Stimulated activated CD4-positive, alpha-beta T cell treated with anti-CD3 and anti-CD28 coated beads, Interleukin-12 subunit alpha, Interleukin-12 subunit beta, amount 100 ng/mL, for 4 hours (primary cell): ENCODE measurements around the gene UBTD1.
"Not testable (repeated sequence)": the region's sequence is repeated elsewhere in the genome, so short reads cannot be mapped to it uniquely, and the experiment has no call there.

Experiments
- DNase-seq: peaks from one replicate; pipeline ENCODE4 v3.0.0-alpha.2; 2020

The UBTD1 gene, protein sequence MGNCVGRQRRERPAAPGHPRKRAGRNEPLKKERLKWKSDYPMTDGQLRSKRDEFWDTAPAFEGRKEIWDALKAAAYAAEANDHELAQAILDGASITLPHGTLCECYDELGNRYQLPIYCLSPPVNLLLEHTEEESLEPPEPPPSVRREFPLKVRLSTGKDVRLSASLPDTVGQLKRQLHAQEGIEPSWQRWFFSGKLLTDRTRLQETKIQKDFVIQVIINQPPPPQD

DNA sequence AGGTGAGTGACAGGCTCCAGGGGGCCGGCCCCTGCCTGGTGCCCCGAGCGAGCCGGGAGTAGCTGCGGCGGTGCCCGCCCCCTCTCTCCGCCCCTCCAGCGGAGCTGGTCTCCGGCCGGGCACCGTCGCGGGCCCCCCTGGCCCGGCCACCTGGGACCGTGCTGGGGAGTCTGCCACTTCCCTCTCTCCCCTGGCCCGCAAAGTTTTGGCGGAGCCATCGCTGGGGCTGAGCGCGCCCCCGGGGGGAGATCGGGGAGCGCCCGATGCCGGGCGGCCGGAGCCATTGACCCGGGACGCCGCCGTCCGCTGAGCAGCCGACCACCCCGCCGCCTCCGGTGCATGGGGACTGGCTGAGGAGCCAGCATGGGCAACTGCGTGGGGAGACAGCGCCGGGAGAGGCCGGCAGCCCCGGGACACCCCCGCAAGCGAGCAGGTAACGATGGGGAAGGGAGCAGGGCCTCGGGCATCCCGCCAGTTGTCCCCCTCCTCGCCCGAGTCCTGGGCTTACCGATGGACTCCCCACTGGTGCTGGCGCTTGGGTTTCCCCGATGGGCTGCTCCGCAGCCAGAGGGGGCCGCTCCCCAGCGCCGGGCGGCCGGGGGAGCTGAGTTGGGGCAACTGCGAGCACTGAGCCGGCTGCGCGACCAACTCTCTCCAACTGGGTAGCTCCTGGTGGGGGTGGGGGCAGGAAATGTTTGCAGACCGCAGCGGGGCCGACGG, at the start of gene UBTD1:
UBTD1 (plus strand) TSS at position 84 of the 720 bp plus-strand sequence; CDS start at position 364, 280 bp downstream.
- peak; percentile 31 for DNase-seq

DNA sequence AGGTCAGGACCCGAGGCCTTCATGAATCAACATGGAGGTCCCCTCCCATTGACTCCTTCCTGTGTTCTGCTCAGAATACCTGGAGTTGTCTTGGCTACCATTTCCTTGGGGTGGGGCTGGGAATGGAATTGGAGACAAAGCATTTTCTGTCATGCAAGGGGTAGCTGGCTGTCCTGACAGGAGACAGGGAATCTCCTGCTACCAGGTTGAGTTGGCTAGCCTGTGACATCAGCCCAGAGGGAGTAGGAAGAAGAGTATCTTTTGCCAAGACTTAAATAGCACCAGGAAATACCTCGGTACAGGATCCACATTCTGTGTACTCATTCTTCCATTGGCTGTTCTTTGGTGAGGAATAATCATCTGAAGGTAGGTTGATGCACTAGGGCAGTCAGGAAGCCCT, 47.9 kb upstream of the UBTD1 start:
- DNase-seq: no peak

DNA sequence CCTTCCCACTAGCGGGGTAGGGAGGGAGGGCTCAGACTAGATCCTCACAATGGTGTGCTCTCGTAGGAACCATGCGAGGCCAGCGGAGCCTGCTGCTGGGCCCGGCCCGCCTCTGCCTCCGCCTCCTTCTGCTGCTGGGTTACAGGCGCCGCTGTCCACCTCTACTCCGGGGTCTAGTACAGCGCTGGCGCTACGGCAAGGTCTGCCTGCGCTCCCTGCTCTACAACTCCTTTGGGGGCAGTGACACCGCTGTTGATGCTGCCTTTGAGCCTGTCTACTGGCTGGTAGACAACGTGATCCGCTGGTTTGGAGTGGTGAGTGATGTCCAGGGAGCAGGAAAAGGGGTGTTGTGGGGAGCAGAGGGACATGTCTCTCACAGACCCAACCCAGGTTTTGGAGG, 47.1 kb upstream of the UBTD1 start:
- DNase-seq: no peak

DNA sequence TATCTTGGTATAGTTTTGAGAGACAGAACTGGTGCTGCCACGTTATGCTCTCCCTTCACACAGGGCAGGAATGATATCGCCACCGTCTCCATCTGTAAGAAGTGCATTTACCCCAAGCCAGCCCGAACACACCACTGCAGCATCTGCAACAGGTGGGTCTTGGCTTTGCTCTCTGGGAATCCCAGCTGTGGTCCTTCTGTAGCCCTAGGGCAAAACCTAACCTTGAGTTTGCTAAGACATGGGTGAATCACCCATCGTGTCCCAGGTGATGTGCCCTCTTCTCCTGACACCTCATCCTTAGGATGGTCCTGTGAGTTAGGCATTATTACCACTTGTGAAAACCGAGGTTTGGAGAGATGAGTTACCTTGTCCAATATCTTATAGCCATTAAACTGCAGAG, 46.4 kb upstream of the UBTD1 start:
- DNase-seq: no peak

DNA sequence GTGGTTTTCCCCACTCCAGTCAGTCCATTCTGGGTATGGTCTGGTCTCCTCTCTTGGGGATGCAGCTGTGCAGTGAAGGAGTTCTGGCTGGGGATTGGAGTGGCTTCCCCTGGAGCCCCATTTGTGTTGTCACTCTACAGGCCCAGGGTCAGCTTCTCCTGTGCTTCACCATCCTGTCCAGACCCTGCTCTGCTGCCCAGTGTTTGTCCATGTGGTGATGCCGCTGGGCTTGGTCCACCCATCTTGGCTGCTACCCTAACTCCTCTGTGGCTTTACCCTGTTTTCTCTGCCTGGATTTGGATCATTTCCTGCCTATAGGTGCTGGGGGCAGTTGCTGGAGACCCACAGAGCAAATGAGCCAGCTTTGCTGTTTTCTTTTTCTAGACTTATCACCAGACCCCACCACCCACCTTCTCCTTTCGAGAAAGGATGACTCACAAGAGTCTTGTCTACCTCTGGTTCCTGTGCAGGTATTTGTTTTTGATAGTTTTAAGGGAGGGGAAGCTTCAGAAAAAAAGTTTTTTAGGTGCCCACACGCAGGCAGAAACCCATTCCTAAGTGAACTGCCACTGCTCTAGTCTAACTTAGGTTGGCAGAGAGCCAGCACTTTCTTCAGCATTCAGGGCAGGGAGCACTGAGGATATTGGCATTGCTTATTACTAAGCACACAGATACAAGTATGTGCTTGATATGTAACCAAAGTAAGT, 44.2 kb upstream of the UBTD1 start:
- no peak for DNase-seq

DNA sequence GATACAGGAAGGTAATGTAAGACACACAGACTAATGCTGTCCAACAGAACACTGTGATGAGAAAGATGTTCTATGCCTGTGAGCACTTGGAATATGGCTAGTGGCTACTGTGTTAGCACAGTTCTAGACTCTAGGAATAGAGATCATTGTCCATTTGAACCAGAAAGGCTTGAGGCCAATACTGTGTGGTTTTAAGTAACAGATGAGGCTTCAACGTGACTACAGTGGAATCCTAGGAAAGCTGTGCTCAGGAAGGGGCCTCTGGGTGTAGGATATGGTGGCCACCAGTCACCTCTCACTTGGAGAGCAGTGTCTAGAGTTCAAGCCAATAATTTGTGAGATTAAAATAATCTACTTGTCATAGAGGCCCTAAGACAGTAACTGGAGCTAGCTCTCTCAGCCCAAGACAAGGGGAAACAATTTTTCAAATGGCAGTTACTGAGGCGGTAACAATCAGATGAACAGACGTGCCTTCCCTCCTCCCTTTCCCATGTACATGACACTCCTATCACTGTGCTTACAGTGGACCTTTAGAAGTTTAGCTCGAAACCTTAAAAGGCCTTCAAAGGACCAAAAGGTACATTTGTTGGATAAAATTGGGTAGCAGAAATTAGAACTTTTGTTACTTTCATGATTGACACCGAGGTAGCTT, 42.6 kb upstream of the UBTD1 start:
- DNase-seq: no peak

DNA sequence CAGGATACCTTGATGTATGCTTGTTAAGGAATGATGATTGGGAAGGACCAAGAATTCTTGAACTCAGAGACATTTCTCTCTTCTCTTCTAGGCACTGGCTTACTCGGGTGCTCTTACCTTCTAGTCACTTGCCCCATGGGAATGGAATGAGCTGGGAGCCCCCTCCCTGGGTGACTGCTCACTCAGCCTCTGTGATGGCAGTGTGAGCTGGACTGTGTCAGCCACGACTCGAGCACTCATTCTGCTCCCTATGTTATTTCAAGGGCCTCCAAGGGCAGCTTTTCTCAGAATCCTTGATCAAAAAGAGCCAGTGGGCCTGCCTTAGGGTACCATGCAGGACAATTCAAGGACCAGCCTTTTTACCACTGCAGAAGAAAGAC, 42.0 kb upstream of the UBTD1 start:
- no peak for DNase-seq

DNA sequence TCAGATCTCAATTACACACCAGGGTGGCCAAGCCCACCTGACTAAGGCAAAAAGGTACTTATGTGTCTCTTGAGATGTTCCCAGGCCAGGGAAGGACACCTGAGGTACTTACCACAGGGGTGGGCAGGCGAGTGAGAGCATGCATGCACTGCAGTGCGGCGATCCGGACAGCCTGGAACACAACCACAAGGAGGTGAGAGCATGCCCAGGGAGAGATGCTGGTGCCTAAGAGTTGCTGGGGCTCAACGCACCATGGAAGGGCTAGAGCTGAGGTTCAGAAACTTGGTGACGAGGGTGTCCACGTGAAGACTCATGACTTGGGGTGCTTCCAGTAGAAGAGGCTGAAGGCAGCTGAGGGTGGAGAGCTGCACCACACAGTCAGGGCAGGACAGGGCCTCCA, 39.6 kb upstream of the UBTD1 start:
- DNase-seq: no peak

DNA sequence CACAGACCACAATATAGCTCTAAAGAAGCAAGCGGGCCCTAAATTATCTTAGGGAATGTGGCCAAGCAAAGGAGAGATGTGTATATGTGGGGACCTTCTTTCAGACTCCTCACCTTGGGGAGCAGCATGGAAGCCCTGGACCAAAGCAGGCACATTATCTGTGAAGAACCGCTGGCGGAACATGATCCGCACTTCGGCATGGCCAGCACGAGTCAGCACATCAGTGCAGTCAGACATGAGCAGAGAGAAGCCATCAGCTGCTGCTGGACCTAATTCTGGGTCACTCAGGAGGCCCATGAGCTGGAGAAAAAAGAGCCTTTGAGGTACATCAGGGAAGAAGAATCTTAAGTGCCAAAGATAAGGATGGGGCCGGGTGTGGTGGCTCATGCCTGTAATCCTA, 38.8 kb upstream of the UBTD1 start:
- no peak for DNase-seq

DNA sequence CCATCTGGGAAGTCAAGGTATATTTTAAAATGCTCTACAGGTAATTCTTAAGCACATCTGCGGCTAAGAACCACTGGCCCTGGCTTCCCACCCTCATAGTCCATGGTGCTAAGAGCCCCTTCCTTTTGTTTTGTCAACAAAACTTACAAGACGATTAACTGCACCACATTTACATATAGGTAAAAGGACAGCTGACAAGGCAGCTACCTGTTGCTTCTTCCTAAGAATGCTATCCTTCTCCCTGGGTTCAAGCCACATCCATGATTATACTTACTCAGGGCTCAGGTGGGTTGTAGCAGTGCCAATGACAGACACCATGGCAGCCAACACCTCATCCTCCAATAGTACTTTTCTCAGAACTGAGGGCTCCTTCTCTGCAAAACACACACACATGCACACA, 36.4 kb upstream of the UBTD1 start:
- no peak for DNase-seq

DNA sequence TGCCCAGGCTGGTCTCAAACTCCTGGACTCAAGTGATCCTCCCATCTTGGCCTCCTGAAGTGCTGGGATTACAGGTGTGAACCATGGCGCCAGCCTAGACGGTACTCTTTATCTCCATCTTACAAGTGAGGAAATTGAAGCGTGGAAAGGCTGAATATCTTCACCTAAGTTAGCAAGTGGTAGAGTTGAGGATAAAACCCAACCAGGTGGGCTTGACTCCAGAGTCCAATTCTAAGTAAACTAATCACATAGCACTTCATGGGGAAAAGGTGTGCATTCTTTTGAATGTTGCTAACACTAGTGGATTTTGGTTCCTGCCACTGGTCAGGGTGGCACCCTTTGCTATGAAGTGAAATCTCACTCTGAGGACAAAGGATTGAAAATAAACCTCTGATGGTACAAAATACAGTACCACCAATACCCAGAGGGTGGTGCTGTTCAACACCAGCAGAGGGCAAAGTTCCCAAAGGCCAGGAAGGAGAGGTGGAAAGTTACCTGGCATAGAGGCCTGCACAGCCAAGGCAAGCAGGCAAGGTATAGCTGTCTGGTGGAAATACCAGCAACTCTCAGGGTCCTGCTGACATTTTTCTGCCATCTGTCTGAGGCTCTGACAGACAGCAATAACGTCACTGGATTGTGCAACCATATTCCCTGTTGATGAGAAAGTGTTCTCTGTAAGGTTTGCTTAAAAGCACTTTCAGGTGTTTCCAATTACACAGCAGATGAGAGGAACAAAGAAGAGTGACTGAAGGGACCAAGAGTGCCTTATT, 35.2 kb upstream of the UBTD1 start:
- DNase-seq: no peak

DNA sequence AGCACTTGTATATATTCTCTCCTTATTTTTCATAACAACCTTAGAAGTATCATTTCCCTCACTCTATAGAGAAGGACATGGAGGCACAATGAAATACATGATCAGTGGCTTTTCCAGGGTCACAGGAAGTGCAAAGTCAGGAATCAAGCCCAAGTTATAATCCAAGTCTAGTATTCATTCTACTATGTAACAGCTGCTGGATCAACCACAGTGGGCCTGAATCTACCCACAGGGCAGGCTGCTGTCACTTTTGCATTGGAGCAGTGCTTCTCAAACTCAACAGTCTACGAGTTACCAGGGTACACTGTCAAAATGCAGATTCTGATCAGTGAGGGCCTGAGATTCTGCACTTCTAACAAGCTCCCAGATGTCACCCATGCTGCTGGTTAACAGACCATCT, 34.5 kb upstream of the UBTD1 start:
- no peak for DNase-seq

DNA sequence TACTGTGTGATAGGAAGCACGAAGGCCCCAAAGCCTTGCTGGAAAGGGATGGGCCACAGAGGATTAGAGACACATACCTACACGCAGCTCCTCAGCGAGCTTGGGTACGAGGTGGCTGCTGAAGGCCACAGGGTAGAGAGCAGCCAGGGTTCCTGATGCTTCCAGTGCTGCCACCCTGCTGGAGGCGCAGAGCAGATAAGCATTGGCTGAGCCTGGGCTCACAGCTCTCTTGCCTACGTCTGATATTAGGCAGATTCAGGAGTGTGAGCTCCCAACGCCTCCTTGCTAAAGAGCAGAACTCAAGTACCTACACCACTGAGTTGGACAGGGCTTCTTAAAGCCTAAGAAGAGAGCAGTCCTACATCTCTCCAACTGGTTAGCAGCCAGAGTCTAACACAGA, 32.7 kb upstream of the UBTD1 start:
- no peak for DNase-seq

DNA sequence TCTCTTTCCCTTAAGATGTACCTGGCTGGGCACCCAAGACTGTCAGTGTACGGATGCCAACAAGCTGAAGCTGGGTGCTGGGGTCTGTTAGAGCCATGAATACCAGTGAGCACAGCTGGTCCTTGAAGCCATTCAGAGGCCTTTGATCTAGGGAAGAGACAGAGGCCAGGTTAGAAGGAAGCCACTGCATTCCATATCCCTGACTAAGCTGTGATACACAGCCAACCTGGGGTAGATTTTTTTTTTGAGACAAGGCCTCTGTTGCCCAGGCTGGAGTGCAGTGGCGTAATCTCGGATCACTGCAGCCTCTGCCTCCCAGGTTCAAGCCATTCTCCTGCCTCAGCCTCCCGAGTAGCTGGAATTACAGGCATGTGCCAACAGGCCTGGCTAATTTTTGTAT, 32.0 kb upstream of the UBTD1 start:
- no peak for DNase-seq

DNA sequence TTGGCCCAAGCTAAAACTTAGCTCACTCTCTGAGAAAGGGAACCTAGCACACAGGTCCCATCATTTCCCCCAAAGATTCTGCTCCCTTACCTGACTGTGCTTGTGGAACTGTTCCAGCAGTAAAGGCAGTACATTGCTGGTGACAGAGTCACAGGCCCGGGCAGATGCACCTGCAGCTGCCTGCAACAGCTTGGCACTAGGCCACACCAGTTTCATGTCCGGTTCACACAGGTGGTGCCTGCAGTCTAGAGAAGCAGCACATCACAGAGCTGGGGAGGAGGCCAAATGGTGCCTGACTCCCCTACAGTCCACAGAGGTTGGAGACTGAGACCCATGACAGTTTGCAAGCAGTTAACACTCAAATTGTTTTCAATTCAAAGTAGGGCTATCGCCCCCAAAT, 30.6 kb upstream of the UBTD1 start:
- DNase-seq: no peak

DNA sequence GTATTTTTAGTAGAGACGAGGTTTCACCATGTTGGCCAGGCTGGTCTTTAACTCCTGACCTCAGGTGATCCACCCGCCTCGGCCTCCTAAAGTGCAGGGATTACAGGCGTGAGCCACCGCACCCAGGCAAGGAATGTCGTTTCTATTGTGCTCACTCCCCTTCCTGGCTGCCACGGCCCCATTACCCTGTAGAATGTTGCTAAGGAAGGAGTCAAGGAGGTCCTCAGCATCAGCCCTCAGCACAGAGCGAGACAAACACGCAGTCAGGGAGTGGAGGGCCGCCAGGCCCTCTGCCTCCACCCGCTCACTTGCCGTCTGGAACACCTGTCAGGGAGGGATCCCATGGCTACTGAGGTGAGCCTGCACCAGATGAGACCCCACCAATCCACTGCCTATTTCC, 29.9 kb upstream of the UBTD1 start:
- DNase-seq: not testable (repeated sequence)

DNA sequence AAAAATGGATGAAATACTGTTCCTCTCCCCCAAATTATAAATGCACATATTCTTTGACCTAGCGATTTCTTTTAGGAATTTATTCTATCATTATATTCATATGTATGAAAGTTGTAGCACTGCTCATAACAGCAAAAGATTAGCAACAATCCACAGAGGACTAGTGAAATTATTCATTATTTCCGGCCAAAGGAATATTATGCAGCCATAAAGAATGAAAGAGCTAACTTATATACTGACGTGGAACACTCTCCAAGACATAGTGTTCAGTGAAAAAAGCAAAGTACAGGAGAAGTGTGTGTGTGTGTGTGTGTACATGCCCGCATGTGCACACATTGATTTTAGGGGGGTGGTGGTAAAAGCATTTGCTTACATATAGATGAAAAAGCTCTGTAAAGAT, 23.8 kb upstream of the UBTD1 start:
- DNase-seq: no peak

DNA sequence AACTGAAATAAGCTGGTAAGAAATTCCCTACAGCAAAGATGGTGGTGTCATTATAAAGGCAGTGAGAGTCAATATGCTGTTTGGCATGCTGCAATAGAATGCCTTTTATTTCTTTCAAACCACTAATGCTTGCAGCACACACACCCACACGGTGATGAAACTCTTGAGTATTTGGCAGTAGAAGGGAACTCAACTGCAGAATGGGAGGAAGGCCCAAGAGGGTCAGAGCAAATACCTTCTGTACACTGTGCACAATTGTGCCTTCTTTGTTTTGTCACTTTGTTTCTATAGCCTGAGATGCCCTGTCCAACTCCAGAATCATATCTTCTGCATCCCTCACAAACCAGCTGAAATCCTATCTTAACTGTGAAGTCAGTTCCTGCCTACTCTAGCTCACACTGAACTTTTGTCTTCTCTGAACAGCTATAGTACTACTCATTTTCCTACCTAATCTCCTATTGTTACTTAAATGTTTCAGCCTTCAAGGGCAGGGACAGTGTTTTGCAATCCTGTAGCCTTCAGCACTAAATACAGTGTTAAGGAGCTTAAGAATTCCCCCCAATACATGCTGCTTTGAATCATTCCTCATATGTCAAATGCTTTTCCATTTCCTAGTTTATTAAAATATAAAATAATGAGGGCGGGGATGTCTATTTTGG, 22.7 kb upstream of the UBTD1 start:
- DNase-seq: no peak

DNA sequence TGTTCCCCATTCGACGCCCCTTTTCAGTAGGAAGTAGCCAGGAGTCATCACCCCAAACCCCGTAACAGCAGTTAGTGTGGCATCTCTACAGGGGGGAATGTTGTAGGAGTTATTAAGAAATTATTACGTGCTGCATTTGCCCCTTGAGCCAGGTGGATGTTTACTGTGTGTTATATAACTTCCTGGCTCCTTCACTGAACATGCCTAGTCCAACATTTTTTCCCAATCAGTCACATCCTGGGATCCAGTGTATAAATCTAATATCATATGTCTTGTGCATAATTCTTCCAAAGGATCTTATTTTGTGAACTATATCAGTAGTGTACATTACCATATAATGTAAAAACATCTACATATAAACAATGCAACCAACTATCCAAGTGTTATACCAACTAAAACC, 19.3 kb upstream of the UBTD1 start:
- DNase-seq: not testable (repeated sequence)

DNA sequence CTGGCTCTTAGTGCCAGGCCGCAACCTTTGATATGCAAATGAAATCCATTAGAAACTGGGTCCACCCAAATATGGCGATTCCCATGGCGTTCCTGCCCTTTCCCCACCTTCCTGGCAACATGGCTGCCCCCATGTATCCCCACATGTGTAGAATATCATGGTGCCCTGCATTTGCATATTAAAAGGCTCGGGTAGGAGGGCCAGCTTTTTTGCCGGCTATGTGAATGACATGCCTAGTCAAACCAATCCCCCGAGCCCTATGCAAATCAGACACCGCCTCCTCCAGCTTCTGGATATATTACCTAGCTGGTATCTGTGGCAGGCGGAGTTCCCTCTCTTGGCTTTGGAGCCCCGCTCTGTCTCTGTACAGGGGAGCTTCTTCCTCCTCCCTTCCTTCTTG, 18.8 kb upstream of the UBTD1 start:
- no peak for DNase-seq

DNA sequence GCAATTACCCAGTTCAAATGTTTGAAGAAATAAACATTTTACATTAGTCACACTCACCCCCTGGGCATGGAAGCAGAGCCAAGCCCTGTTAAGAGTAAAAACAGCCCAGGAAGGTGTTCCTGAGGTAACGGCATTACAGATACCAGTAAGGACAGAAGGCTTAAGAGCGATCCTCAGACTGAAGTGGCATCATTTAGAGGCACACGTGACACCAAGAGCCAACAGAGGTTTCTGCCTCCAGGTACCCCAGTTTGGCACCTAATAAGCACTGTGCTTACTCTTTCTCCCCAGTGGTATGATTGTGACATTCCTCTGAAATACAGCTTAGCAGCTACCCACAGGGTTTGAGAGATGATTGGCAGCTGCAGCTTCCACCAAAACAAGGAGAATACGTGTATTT, 17.7 kb upstream of the UBTD1 start:
- no peak for DNase-seq

DNA sequence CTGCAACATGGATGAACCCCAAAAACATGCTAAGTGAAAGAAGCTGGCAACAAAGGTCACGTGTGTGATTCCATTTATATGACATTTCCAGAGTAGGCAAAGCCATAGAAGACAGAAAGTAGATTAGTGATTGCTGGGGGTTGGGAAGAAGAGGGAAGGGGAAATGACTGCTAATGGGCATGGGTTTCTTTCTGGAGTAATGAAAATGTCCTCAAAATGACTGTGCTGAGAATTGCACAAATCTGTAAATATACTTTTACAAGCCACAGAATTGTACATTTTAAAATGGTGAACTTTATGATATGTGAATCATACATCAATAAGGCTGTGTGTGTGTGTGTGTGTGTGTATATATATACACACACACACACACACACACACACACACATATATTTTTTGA, 16.3 kb upstream of the UBTD1 start:
- DNase-seq: no peak

DNA sequence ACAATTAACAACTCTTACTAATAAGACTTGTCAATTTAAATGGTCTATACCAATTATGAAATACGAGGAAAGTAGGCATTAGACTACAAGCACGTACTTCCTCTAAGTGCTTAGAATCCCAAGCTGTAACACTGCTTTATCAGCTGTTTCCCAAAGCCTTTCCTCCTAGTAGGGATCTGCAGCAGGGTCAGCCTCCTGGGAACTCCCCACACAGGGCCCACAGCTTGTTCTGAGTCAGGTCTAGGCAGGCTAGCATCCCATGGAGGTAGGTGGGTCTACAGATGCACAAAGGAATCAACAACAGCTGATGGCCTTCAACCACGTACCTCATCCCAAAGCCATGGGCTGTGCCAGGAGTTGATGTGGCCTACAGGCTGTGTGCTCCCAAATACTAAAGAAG, 15.2 kb upstream of the UBTD1 start:
- no peak for DNase-seq
